Body of pancreas (tissue), 4 donors: Measurements from ENCODE around the gene RTN4IP1. TPM values are rescaled to one million over a fixed set of nuclear protein-coding genes. Genes with fewer than 3 reads are reported as not detected.

Source experiments
- ATAC-seq: fragments of 150-250 bp; one replicate; pipeline ENCODE4 v1.9.1; 2016
- DNase-seq, 4 donors: peaks; one replicate each; pipeline ENCODE4 v3.0.0-alpha.2; 2019
- H3K27ac ChIP-seq, 4 donors: fragments of 200-600 bp; sonication (generic); 1 replicate in 3 of 4; 2 replicates in 1 of 4; pipeline versions ENCODE4 v1.5.1 to v1.6.1; 2016 to 2019; ENCODE audit warnings: mild to moderate bottlenecking in 1 of 4, mixed read lengths in 1 of 4, moderate library complexity in 1 of 4
- H3K27me3 ChIP-seq, 2 donors: fragments of 200-600 bp; sonication (generic); one replicate each; pipeline ENCODE4 v1.6.0; 2016; ENCODE audit warnings: mild to moderate bottlenecking in 1 of 2
- H3K36me3 ChIP-seq, 2 donors: fragments of 200-600 bp; sonication (generic); replicated peaks in 1 of 2; 2 replicates each; pipeline ENCODE4 v1.5.1; 2016; ENCODE audit warnings: low read depth in 2 of 2; ENCODE audit not compliant: insufficient read depth in 1 of 2
- H3K4me1 ChIP-seq: fragments of 200-600 bp; sonication (generic); one replicate; pipeline ENCODE4 v1.6.0; 2016
- H3K4me3 ChIP-seq, 2 donors: fragments of 200-600 bp; sonication (generic); 1 replicate in 1 of 2; 2 replicates in 1 of 2; pipeline ENCODE4 v1.5.1; 2016 to 2019
- H3K9me3 ChIP-seq, 3 donors: fragments of 200-600 bp; sonication (generic); 1 replicate in 2 of 3; 2 replicates in 1 of 3; pipeline ENCODE4 v1.5.1; 2016
- POLR2A ChIP-seq, 3 donors: fragments of 450-650 bp; IDR thresholded peaks; one replicate each; pipeline ENCODE4 v1.6.1; 2016; ENCODE audit warnings: antibody characterized with exemption in 3 of 3, mild to moderate bottlenecking in 2 of 3
- WGBS, 2 donors: methylation state at CpG; one replicate each; pipeline ENCODE4 v1.1.5; 2017; 5-methylcytosine and 5-hydroxymethylcytosine counted together
- intact Hi-C: fragments of 100-400 bp; cut with DNase I; formaldehyde crosslinking; loops from one replicate; pipeline ENCODE4 v1.15.1; 2023
- total RNA-seq, 2 donors: library from RNA; depleted of rRNA; stranded (reverse); fragments of >200 nt; gene quantifications; one replicate each; pipeline ENCODE4 v1.1.0, GENCODE V29; 2016
- TF ChIP-seq, protein P1 (sequence below), 7 experiments: fragments of 450-650 bp in 4 of 7; fragments of 200-600 bp in 3 of 7; sonication (generic) in 3 of 7; IDR thresholded peaks; one replicate each; pipeline ENCODE4 v1.5.1; 2016 to 2019; ENCODE audit warnings: antibody characterized with exemption in 7 of 7

Gene RTN4IP1
- total RNA-seq, 2 donors from 2014 or later: 3.6 to 4.0 TPM

DNA sequence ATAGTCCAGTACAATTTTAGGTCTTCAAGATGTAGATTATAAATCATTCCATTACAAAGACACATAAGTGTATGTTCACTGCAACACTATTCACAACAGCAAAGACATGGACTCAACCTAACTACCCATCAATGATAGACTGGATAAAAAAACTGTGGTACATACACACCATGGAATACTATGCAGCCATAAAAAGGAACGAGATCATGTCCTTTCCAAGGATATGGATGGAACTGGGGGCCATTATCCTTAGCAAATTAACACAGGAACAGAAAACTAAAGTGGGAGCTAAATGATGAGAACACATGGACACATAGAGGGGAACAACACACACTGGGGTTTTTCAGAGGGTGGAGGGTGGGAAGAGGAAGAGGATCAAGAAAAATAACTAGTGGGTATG is 6.3 kb downstream of the RTN4IP1 start:
- DNase-seq (no peak), ATAC-seq (no peak)
- intact Hi-C loops: no loop called here
- TF ChIP-seq, protein P1, sequence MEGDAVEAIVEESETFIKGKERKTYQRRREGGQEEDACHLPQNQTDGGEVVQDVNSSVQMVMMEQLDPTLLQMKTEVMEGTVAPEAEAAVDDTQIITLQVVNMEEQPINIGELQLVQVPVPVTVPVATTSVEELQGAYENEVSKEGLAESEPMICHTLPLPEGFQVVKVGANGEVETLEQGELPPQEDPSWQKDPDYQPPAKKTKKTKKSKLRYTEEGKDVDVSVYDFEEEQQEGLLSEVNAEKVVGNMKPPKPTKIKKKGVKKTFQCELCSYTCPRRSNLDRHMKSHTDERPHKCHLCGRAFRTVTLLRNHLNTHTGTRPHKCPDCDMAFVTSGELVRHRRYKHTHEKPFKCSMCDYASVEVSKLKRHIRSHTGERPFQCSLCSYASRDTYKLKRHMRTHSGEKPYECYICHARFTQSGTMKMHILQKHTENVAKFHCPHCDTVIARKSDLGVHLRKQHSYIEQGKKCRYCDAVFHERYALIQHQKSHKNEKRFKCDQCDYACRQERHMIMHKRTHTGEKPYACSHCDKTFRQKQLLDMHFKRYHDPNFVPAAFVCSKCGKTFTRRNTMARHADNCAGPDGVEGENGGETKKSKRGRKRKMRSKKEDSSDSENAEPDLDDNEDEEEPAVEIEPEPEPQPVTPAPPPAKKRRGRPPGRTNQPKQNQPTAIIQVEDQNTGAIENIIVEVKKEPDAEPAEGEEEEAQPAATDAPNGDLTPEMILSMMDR (IDR thresholded peaks at IDR 0.05): no peak
- TF ChIP-seq POLR2A (IDR thresholded peaks at IDR 0.05): no peak
- Histone ChIP-seq H3K27ac (no peak overlapping the region), H3K9me3 (no peaks in the 10 kb centered on the region), H3K36me3 (no peaks in the 10 kb centered on the region), H3K4me1 (peaks cover 8% of the 10 kb centered on the region), H3K4me3 (no peak overlapping the region), H3K27me3 (no peaks in the 10 kb centered on the region)
- 68 to 79% methylated on average over 1 of the region's 1 CpG for WGBS, 2 donors

DNA sequence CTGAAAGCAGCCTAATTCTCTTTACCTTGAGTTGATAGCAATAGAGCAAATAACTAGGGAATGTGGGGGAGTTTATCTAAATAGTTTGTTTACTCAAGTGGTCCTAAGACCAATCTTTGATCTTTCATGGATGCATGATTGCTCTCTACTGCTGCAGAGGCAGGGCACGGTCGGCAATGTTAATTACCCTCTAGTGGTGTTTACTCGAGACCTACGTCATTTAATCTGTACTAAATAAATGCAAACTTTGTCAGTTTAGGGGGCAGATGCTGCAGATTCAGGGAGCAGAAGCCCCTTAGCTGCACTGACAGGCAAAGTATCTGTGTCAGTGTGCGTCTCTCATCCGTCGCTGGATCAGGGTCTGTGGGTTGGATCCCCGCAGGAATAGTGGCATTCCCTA is 6.9 kb downstream of the RTN4IP1 start:
- H3K9me3 ChIP-seq: no peaks in the 10 kb centered on the region
- H3K27me3 ChIP-seq: no peaks in the 10 kb centered on the region
- ATAC-seq (no peak), DNase-seq (no peak)
- H3K4me3 ChIP-seq: no peak overlapping the region
- peaks cover 5% of the 10 kb centered on the region for H3K4me1 ChIP-seq
- TF ChIP-seq, protein P1 (IDR thresholded peaks at IDR 0.05): no peak
- TF ChIP-seq POLR2A (IDR thresholded peaks at IDR 0.05): no peak
- no peaks in the 10 kb centered on the region for H3K36me3 ChIP-seq
- 95 to 98% methylated on average over 8 of the region's 8 CpGs for WGBS, 2 donors
- H3K27ac ChIP-seq: no peak overlapping the region
- intact Hi-C loops: no loop called here

DNA sequence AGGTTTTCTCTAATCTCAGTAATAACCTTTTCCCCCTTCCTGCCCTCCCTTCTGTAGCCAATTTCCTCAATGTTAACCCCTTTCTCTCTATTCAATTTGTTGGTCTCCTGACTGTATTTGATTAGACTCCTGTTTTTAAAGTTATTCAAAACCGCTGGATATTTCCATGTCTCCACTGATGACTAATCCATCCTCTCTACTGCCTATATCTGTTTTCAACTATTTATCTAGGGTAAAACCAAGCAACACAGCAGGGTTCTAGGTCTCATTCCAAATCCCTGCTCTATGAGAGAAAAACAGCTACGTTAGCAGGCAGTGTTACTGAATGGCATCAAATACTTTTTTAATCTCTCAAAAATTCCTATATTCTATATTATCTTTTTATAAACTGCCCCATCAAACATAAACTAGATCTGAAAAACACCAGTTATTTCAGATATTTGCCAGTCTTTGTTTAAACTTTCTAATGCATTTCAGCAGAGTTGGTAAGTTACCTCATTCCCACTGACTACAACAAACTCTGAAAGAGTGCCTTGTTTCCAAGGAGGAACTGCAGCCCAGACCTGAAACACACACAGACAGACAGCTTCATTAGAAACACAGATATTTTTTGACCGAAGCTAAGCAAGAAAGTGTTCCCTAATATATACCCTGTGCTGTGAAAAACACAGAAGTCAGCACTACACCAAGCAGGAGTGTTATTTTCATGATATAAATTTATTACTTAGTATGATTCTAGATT is 8.2 kb downstream of the RTN4IP1 start:
- intact Hi-C loops: no loop called here
- WGBS, 2 donors: 72 to 77% methylated on average over 3 of the region's 3 CpGs

DNA sequence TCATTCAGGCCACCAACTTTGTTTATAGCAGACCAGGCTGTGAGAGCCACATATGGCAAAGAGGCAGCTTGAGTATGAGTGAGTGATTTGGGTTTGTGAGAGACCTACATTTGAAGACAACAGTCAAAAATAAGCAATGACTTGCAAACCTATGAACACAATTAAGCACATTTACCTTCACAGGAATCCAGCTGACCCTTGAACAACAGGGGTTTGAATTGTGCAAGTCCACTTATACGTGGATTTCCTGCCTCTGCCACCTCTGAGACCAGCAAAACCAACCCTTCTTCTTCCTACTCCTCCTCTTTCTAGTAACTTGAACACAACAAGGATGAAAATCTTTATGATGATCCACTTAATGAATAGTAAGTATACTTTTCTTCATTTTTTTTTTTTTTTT is 10.1 kb downstream of the RTN4IP1 start:
- WGBS, 2 donors: 90 to 100% methylated on average over 1 of the region's 1 CpG
- no peak overlapping the region for H3K4me3 ChIP-seq
- intact Hi-C loops: no loop called here
- H3K4me1 ChIP-seq: no peaks in the 10 kb centered on the region
- no peaks in the 10 kb centered on the region for H3K27me3 ChIP-seq
- no peak for ATAC-seq
- no peak overlapping the region for H3K27ac ChIP-seq
- no peak for DNase-seq
- TF ChIP-seq, protein P1 (IDR thresholded peaks at IDR 0.05): no peak
- TF ChIP-seq POLR2A (IDR thresholded peaks at IDR 0.05): no peak
- no peaks in the 10 kb centered on the region for H3K36me3 ChIP-seq
- H3K9me3 ChIP-seq: no peaks in the 10 kb centered on the region

More for the DNA sequence above, 8.2 kb downstream of the RTN4IP1 start:
- no peak for DNase-seq
- no peak overlapping the region for H3K4me3 ChIP-seq
- H3K9me3 ChIP-seq: no peaks in the 10 kb centered on the region
- peak overlapping the region in 2 of 4 donors; percentile 7 to 48 for H3K27ac ChIP-seq
- no peaks in the 10 kb centered on the region for H3K36me3 ChIP-seq
- no peak for ATAC-seq
- H3K4me1 ChIP-seq: no peaks in the 10 kb centered on the region
- H3K27me3 ChIP-seq: no peaks in the 10 kb centered on the region
- TF ChIP-seq POLR2A (IDR thresholded peaks at IDR 0.05): no peak
- TF ChIP-seq, protein P1 (IDR thresholded peaks at IDR 0.05): no peak

DNA sequence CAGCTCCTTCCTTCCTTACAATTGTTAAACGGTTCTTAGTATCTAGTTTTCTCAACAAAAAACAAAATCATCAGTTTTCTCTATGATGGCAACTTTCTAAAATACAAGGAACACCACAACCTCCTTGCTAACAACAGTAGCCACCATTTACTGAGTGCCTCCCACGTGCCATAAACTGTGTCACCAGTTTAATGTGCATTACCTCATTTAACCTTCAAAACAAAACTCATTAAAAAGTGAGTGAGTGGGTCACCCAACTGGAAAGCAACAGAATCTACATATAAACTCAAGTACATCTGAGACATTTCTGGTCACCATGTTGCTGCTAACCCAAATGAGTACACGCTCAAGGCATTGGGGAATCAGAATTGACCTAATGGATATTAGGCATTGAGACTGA is 11.0 kb downstream of the RTN4IP1 start:
- no peak for DNase-seq
- Histone ChIP-seq H3K36me3 (no peaks in the 10 kb centered on the region), H3K4me3 (no peak overlapping the region), H3K27ac (no peak overlapping the region), H3K4me1 (no peaks in the 10 kb centered on the region), H3K9me3 (no peaks in the 10 kb centered on the region), H3K27me3 (no peaks in the 10 kb centered on the region)
- intact Hi-C loops: no loop called here
- WGBS, 2 donors: 68 to 71% methylated on average over 3 of the region's 3 CpGs
- TF ChIP-seq, protein P1 (IDR thresholded peaks at IDR 0.05): no peak
- no peak for TF ChIP-seq POLR2A (IDR thresholded peaks at IDR 0.05)
- no peak for ATAC-seq
